Measurements from ENCODE around the gene KRTAP10-11. TPM values are rescaled to one million over a fixed set of nuclear protein-coding genes. Genes with fewer than 3 reads are reported as not detected.

Gene KRTAP10-11
- total RNA-seq, 1 donor from 2014 or later, result not detected

- no peak for DNase-seq (ENCODE audit: low spot score)
These were observed 49.0 kb downstream of the KRTAP10-11 start for GRCh38 chr21:44695184-44695583.

GRCh38 chr21:44695641-44696040 is 49.4 kb downstream of the KRTAP10-11 start:
- DNase-seq (ENCODE audit: low spot score), result no peak

- no peak for DNase-seq (ENCODE audit: low spot score)
These were observed 50.4 kb downstream of the KRTAP10-11 start for GRCh38 chr21:44696572-44696971.

Other genes with a start within 250 kb of the KRTAP10-11 start
- 4.3 TPM for gene LRRC3, start 190.9 kb upstream of the KRTAP10-11 start, total RNA-seq (ENCODE audit: insufficient read depth, low replicate concordance)
- not detected for gene KRTAP10-1, start 106.2 kb upstream of the KRTAP10-11 start, total RNA-seq (ENCODE audit: insufficient read depth, low replicate concordance)
- not detected for gene KRTAP10-2, start 94.9 kb upstream of the KRTAP10-11 start, total RNA-seq (ENCODE audit: insufficient read depth, low replicate concordance)
- gene KRTAP10-3, start 87.6 kb upstream of the KRTAP10-11 start, total RNA-seq (ENCODE audit: insufficient read depth, low replicate concordance), result not detected
- gene KRTAP10-4, start 72.7 kb upstream of the KRTAP10-11 start, total RNA-seq (ENCODE audit: insufficient read depth, low replicate concordance), result 4.8 TPM
- gene KRTAP10-5, start 65.8 kb upstream of the KRTAP10-11 start, total RNA-seq (ENCODE audit: insufficient read depth, low replicate concordance), result not detected
- gene KRTAP10-6, start 53.9 kb upstream of the KRTAP10-11 start, total RNA-seq (ENCODE audit: insufficient read depth, low replicate concordance), result not detected
- not detected for gene KRTAP10-7, start 45.8 kb upstream of the KRTAP10-11 start, total RNA-seq (ENCODE audit: insufficient read depth, low replicate concordance)
- 0.72 TPM for gene KRTAP10-8, start 34.3 kb upstream of the KRTAP10-11 start, total RNA-seq (ENCODE audit: insufficient read depth, low replicate concordance)
- gene KRTAP10-9, start 19.3 kb upstream of the KRTAP10-11 start, total RNA-seq (ENCODE audit: insufficient read depth, low replicate concordance), result not detected
- not detected for gene KRTAP10-10, start 9.1 kb upstream of the KRTAP10-11 start, total RNA-seq (ENCODE audit: insufficient read depth, low replicate concordance)
- gene KRTAP12-4, start 8.2 kb downstream of the KRTAP10-11 start, total RNA-seq (ENCODE audit: insufficient read depth, low replicate concordance), result not detected
- not detected for gene KRTAP12-3, start 11.5 kb downstream of the KRTAP10-11 start, total RNA-seq (ENCODE audit: insufficient read depth, low replicate concordance)
- gene KRTAP12-2, start 20.5 kb downstream of the KRTAP10-11 start, total RNA-seq (ENCODE audit: insufficient read depth, low replicate concordance), result not detected
- gene KRTAP12-1, start 35.7 kb downstream of the KRTAP10-11 start, total RNA-seq (ENCODE audit: insufficient read depth, low replicate concordance), result not detected
- 4.1 TPM for gene KRTAP10-12, start 50.8 kb downstream of the KRTAP10-11 start, total RNA-seq (ENCODE audit: insufficient read depth, low replicate concordance)
- gene TSPEAR, start 65.2 kb downstream of the KRTAP10-11 start, total RNA-seq (ENCODE audit: insufficient read depth, low replicate concordance), result not detected
- gene UBE2G2, start 155.4 kb downstream of the KRTAP10-11 start, total RNA-seq (ENCODE audit: insufficient read depth, low replicate concordance), result 92.2 TPM
- gene SUMO3, start 171.6 kb downstream of the KRTAP10-11 start, total RNA-seq (ENCODE audit: insufficient read depth, low replicate concordance), result 49.4 TPM
- gene PTTG1IP, start 227.3 kb downstream of the KRTAP10-11 start, total RNA-seq (ENCODE audit: insufficient read depth, low replicate concordance), result 347 TPM

Data from umbilical cord (tissue), 2 donors.